ENCODE results near the gene SPOCK2. TPM values are rescaled to one million over a fixed set of nuclear protein-coding genes. Genes with fewer than 3 reads are reported as not detected.
A peak's percentile ranks its signal among the peaks of the same experiment; 100 is the strongest.

Gene SPOCK2
- total RNA-seq, 4 donors from 2014 or later: 4.6 to 12.1 (median 7.8) TPM

DNA sequence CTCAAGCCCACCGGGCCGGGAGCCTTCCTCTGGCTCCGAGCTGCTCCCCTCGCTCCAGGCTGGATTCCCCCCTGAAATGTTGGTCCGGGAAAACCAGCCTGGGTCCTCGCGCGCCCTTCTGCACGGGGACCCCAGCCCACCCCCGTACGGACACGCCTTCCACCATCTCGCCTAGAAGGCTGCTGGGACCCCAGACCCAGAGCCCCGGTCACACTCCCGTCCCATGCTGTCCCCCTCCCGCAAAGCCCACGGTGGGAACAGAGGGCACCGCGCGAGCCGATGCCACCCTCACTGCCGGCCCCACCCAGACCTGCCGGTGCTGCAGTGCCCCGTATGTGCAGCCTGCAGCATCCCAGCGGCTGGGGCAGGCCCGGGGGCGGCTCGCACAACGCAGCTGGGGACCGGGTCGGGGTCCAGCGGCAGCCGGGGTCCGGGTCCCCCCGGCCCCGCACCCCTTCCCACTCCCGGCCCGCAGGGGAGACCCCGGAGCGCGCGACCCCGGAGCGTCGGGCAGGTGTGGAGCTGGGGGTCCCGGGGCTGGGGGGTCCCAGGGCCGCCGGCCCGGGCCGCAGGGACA lies 871 bp downstream of the SPOCK2 start:
- Histone ChIP-seq H3K4me3 (peak overlapping the region; percentile 50 to 61 (median 53)), H3K9me3 (no peaks in the 10 kb centered on the region), H3K4me1 (peaks cover 19 to 26% (median 24%) of the 10 kb centered on the region in 4 donors), H3K27me3 (peaks cover 9 to 36% (median 20%) of the 10 kb centered on the region in 4 donors), H3K36me3 (peaks cover 0 to 5% (median 0%) of the 10 kb centered on the region in 4 donors), H3K27ac (replicated peaks in 1 of 4) (peak overlapping the region in 3 of 4 donors; percentile 11 to 50 (median 49))
- intact Hi-C loops (cut with DNase I): no loop called here
- no peak for DNase-seq (ENCODE audit: extremely low spot score)
- TF ChIP-seq POLR2AphosphoS5 (IDR thresholded peaks at IDR 0.05) (no peak), EP300 (IDR thresholded peaks at IDR 0.05) (no peak), POLR2A (IDR thresholded peaks at IDR 0.05; ENCODE audit: low read depth) (no peak)
- TF ChIP-seq, protein P1, sequence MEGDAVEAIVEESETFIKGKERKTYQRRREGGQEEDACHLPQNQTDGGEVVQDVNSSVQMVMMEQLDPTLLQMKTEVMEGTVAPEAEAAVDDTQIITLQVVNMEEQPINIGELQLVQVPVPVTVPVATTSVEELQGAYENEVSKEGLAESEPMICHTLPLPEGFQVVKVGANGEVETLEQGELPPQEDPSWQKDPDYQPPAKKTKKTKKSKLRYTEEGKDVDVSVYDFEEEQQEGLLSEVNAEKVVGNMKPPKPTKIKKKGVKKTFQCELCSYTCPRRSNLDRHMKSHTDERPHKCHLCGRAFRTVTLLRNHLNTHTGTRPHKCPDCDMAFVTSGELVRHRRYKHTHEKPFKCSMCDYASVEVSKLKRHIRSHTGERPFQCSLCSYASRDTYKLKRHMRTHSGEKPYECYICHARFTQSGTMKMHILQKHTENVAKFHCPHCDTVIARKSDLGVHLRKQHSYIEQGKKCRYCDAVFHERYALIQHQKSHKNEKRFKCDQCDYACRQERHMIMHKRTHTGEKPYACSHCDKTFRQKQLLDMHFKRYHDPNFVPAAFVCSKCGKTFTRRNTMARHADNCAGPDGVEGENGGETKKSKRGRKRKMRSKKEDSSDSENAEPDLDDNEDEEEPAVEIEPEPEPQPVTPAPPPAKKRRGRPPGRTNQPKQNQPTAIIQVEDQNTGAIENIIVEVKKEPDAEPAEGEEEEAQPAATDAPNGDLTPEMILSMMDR (IDR thresholded peaks at IDR 0.05): no peak
- WGBS: 13% methylated on average over 10 of the region's 50 CpGs

DNA sequence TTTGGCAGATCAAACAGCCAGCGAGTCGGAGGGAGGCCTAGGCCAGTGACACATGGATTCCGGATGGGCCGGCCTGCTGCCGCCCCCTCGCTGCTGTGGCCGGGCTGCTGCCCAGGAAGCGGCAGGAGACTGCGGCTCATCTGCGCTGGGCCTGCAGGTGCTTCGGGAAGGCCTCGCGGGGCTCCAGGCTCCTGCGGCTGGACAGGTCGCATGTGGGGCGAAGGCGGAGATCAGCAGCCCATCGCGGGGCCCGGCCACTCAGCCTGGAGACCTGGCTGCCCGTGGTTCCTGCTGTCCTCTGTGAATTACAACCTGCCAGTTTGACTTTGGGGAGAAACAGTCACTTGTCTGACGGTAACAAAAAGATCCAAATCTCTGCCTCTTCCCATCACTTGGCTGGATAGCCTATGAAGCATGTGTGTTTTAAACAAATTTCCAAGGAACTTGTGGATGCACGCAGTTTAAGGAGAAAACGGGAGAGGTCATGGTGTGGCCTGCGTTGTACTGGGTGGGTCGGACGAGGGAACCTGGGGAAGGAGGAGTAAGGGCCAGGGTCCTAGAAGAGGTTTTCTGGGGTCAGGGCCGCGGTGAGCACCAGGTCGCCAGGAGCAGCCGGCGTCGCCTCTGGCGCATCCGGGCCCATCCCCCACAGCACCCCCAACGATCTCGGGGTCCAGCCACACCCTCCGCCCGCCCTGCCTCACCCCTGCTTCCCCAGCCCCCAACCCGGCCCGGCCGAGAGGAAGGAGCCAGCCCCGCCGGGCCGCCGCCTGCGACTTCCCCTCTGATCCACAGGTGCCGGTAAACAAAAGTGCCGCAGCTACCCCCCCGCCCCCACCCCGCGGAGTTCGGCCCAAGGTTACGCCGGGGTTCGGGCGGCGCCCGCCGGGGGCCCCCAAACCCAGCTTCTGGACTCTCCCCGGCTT lies 1.6 kb downstream of the SPOCK2 start:
- intact Hi-C loops (cut with DNase I): no loop called here
- H3K27ac ChIP-seq (replicated peaks in 1 of 4): peak overlapping the region in 3 of 4 donors; percentile 11 to 50 (median 49)
- H3K27me3 ChIP-seq: peaks cover 9 to 36% (median 20%) of the 10 kb centered on the region in 4 donors

DNA sequence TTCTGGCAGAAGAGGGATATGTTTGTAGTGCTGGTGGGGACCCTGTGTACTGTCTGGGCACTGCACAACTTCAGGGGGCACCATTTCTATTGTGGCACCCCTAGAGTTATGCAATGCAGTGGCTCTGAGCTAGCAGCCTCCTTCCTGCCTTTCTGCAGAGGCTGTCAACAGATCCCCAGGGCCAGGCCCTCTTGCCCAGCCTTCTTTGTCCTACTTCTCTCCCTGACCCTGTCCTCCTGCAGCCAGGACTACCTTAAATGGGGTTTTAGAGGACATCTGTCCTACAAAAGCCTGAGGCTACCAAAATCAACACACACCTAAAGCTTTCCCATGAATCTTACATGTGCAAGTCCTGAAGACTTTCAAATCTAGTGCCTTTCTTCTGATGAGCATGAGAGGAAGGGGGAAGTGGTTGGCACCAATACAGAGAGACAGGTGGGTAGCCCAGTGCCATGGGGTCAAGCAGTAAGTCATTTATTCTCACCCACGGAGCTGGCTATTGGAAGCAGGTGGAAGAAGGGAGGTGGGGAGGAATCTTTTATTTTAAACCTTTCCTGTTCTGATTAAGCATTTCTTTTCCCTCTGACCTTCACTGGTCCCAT lies 2.4 kb downstream of the SPOCK2 start:
- H3K4me3 ChIP-seq: no peak overlapping the region
- peaks cover 9 to 36% (median 20%) of the 10 kb centered on the region in 4 donors for H3K27me3 ChIP-seq
- intact Hi-C loops (cut with DNase I): no loop called here
- TF ChIP-seq POLR2AphosphoS5 (IDR thresholded peaks at IDR 0.05) (no peak), EP300 (IDR thresholded peaks at IDR 0.05) (no peak), POLR2A (IDR thresholded peaks at IDR 0.05; ENCODE audit: low read depth) (no peak)
- TF ChIP-seq, protein P1 (IDR thresholded peaks at IDR 0.05): no peak
- WGBS: 69% methylated on average over 1 of the region's 1 CpG
- no peaks in the 10 kb centered on the region for H3K9me3 ChIP-seq
- DNase-seq (ENCODE audit: extremely low spot score): no peak
- peak overlapping the region in 1 of 4 donors; percentile 11 for H3K27ac ChIP-seq (replicated peaks in 1 of 4)
- peaks cover 19 to 26% (median 24%) of the 10 kb centered on the region in 4 donors for H3K4me1 ChIP-seq
- no peaks in the 10 kb centered on the region for H3K36me3 ChIP-seq

More for the DNA sequence above, 1.6 kb downstream of the SPOCK2 start:
- Histone ChIP-seq H3K4me1 (peaks cover 19 to 26% (median 24%) of the 10 kb centered on the region in 4 donors), H3K9me3 (no peaks in the 10 kb centered on the region), H3K36me3 (no peaks in the 10 kb centered on the region), H3K4me3 (peak overlapping the region; percentile 50 to 61 (median 53))
- TF ChIP-seq POLR2AphosphoS5 (IDR thresholded peaks at IDR 0.05): no peak
- no peak for TF ChIP-seq POLR2A (IDR thresholded peaks at IDR 0.05; ENCODE audit: low read depth)
- TF ChIP-seq, protein P1 (IDR thresholded peaks at IDR 0.05): no peak
- TF ChIP-seq EP300 (IDR thresholded peaks at IDR 0.05): no peak
- WGBS: 74% methylated on average over 31 of the region's 61 CpGs
- no peak for DNase-seq (ENCODE audit: extremely low spot score)

GRCh38 chr10:72085166-72085565 lies 3.2 kb downstream of the SPOCK2 start:
- no peak for DNase-seq (ENCODE audit: extremely low spot score)
- Histone ChIP-seq H3K36me3 (no peaks in the 10 kb centered on the region), H3K27ac (replicated peaks in 1 of 4) (no peak overlapping the region), H3K9me3 (no peaks in the 10 kb centered on the region), H3K4me3 (no peak overlapping the region), H3K4me1 (peaks cover 19 to 26% (median 24%) of the 10 kb centered on the region in 4 donors), H3K27me3 (peaks cover 9 to 36% (median 20%) of the 10 kb centered on the region in 4 donors)
- intact Hi-C loops (cut with DNase I): no loop called here
- TF ChIP-seq, protein P1 (IDR thresholded peaks at IDR 0.05): no peak
- TF ChIP-seq POLR2A (IDR thresholded peaks at IDR 0.05; ENCODE audit: low read depth): no peak
- TF ChIP-seq POLR2AphosphoS5 (IDR thresholded peaks at IDR 0.05): no peak
- TF ChIP-seq EP300 (IDR thresholded peaks at IDR 0.05): no peak
- 100% methylated on average over 2 of the region's 6 CpGs for WGBS

Measured in esophagus muscularis mucosa (tissue), 4 donors.